PC-9 (cell line): Measurements from ENCODE around the gene COL5A3. TPM values are rescaled to one million over a fixed set of nuclear protein-coding genes. Genes with fewer than 3 reads are reported as not detected.

Experiments used
- BruUV-seq: library from RNA; stranded (reverse); fragments of 400-500 nt; replicated peaks from 2 replicates; lab custom pipeline; 2021; lab: Mats Ljungman, UMichigan
- CTCF ChIA-PET: fragments of 300-600 bp; sonication (Branson Sonifier 250); formaldehyde crosslinking; loops from one replicate; lab custom pipeline; 2022; ENCODE audit warnings: antibody characterized with exemption; lab: Charles Lee
- POLR2A ChIA-PET: fragments of 300-600 bp; sonication (Branson Sonifier 250); formaldehyde crosslinking; loops from one replicate; lab custom pipeline; 2022; ENCODE audit warnings: antibody characterized with exemption; ENCODE audit not compliant: unreplicated experiment; lab: Charles Lee
- DNase-seq, 2 experiments: peaks; one replicate each; pipeline versions ENCODE4 v3.0.0 to v3.0.0-alpha.2; 2015 to 2022; ENCODE audit warnings: mixed read lengths in 1 of 2
- H2AFZ ChIP-seq: fragments of 200-600 bp; sonication (generic); 2 replicates; pipeline ENCODE4 v1.8.1; 2017; ENCODE audit warnings: antibody characterized with exemption
- H3F3A ChIP-seq: fragments of 200-600 bp; sonication (generic); 2 replicates; pipeline ENCODE4 v1.8.1; 2017; ENCODE audit warnings: antibody characterized with exemption, mild to moderate bottlenecking, low read depth; ENCODE audit not compliant: insufficient read depth
- H3K27ac ChIP-seq: fragments of 200-600 bp; sonication (generic); 2 replicates; pipeline ENCODE4 v1.6.1; 2016; ENCODE audit warnings: mixed run types
- H3K27me3 ChIP-seq: fragments of 200-600 bp; sonication (generic); 2 replicates; pipeline ENCODE4 v1.6.1; 2016; ENCODE audit warnings: low read depth, mixed run types; ENCODE audit not compliant: insufficient read depth
- H3K36me3 ChIP-seq: fragments of 200-600 bp; sonication (generic); 2 replicates; pipeline ENCODE4 v1.6.1; 2016; ENCODE audit warnings: low read depth, mixed run types
- H3K4me1 ChIP-seq: fragments of 200-600 bp; sonication (generic); replicated peaks from 2 replicates; pipeline ENCODE4 v1.6.1; 2016; ENCODE audit warnings: mixed run types; ENCODE audit not compliant: insufficient read depth
- H3K4me2 ChIP-seq: fragments of 200-600 bp; sonication (generic); 2 replicates; pipeline ENCODE4 v1.6.1; 2017; ENCODE audit warnings: mixed run types
- H3K4me3 ChIP-seq: fragments of 200-600 bp; sonication (generic); 2 replicates; pipeline ENCODE4 v1.6.1; 2016; ENCODE audit warnings: mixed run types
- H3K79me2 ChIP-seq: fragments of 200-600 bp; sonication (generic); 2 replicates; pipeline ENCODE4 v1.6.1; 2017; ENCODE audit warnings: low read depth, mixed run types
- H3K9me2 ChIP-seq: fragments of 200-600 bp; sonication (generic); 2 replicates; pipeline ENCODE4 v1.8.1; 2017; ENCODE audit warnings: mild to moderate bottlenecking; ENCODE audit not compliant: insufficient read depth
- H3K9me3 ChIP-seq: fragments of 200-600 bp; sonication (generic); 2 replicates; pipeline ENCODE4 v1.8.1; 2016; ENCODE audit warnings: low read depth; ENCODE audit not compliant: insufficient read depth
- H4K20me1 ChIP-seq: fragments of 200-600 bp; sonication (generic); 2 replicates; pipeline ENCODE4 v1.8.1; 2017; ENCODE audit not compliant: insufficient read depth
- CTCF ChIP-seq: fragments of 200-600 bp; sonication (generic); conservative IDR thresholded peaks from 2 replicates; pipeline ENCODE4 v1.6.1; 2017; ENCODE audit warnings: mixed run types, antibody characterized with exemption, mild to moderate bottlenecking, moderate library complexity
- EZH2 ChIP-seq: fragments of 200-600 bp; sonication (generic); IDR thresholded peaks from 2 replicates; pipeline ENCODE4 v1.8.0; 2017; ENCODE audit warnings: antibody characterized with exemption, low read depth
- intact Hi-C: fragments of 100-400 bp; cut with micrococcal nuclease; formaldehyde crosslinking; loops from one replicate; pipeline ENCODE4 v1.10.0; 2022; ENCODE audit not compliant: unreplicated experiment
- total RNA-seq: library from RNA; stranded (reverse); gene quantifications from 2 replicates; pipeline ENCODE4 v1.2.3, GENCODE V29; 2021

COL5A3 gene
- total RNA-seq, 1 experiment from 2014 or later, result not detected

- no peak overlapping the region for H3K4me2 ChIP-seq
- peak in 1 of 2 experiments; percentile 20 for DNase-seq
- H2AFZ ChIP-seq, result no peak overlapping the region
- no peaks in the 10 kb centered on the region for H3K36me3 ChIP-seq
- no peaks in the 10 kb centered on the region for H3K4me1 ChIP-seq
- no TSS peak for BruUV-seq
- CTCF ChIA-PET, result no interaction called here
- H3K27ac ChIP-seq, result no peak overlapping the region
- no peaks in the 10 kb centered on the region for H4K20me1 ChIP-seq
- intact Hi-C loops, result no loop called here
- H3K9me3 ChIP-seq, result no peaks in the 10 kb centered on the region
- no peak overlapping the region for H3K4me3 ChIP-seq
- H3K79me2 ChIP-seq, result no peaks in the 10 kb centered on the region
- no peaks in the 10 kb centered on the region for H3F3A ChIP-seq
- peaks cover 68% of the 10 kb centered on the region for H3K27me3 ChIP-seq
- no peak for TF ChIP-seq EZH2
- no peak for TF ChIP-seq CTCF
- H3K9me2 ChIP-seq, result no peaks in the 10 kb centered on the region; the same call in 1 of the 2 replicates
- POLR2A ChIA-PET, result no interaction called here
These were observed 38.2 kb downstream of the COL5A3 start for GRCh38 chr19:9972103-9972502.

- H3F3A ChIP-seq, result no peaks in the 10 kb centered on the region
- H2AFZ ChIP-seq, result no peak overlapping the region
- peaks cover 70% of the 10 kb centered on the region for H3K27me3 ChIP-seq
- POLR2A ChIA-PET, result no interaction called here
- no peak for TF ChIP-seq CTCF
- TF ChIP-seq EZH2, result no peak
- H3K36me3 ChIP-seq, result no peaks in the 10 kb centered on the region
- H3K9me2 ChIP-seq, result no peaks in the 10 kb centered on the region; the same call in 1 of the 2 replicates
- no peaks in the 10 kb centered on the region for H3K79me2 ChIP-seq
- no peaks in the 10 kb centered on the region for H3K9me3 ChIP-seq
- no peak overlapping the region for H3K4me3 ChIP-seq
- intact Hi-C loops, result no loop called here
- H4K20me1 ChIP-seq, result no peaks in the 10 kb centered on the region
- no peak overlapping the region for H3K4me2 ChIP-seq
- H3K4me1 ChIP-seq, result no peaks in the 10 kb centered on the region
- H3K27ac ChIP-seq, result no peak overlapping the region
- CTCF ChIA-PET, result no interaction called here
- BruUV-seq, result no TSS peak
- peak in 1 of 2 experiments; percentile 1 for DNase-seq
These were observed 39.0 kb downstream of the COL5A3 start for GRCh38 chr19:9971166-9971897.

GRCh38 chr19:9970481-9970880 lies 39.8 kb downstream of the COL5A3 start:
- H3K27ac ChIP-seq, result no peak overlapping the region
- H3K4me3 ChIP-seq, result no peak overlapping the region
- H3K4me1 ChIP-seq, result no peaks in the 10 kb centered on the region
- no peaks in the 10 kb centered on the region for H4K20me1 ChIP-seq
- CTCF ChIA-PET, result no interaction called here
- H3K79me2 ChIP-seq, result no peaks in the 10 kb centered on the region
- intact Hi-C loops, result no loop called here
- no TSS peak for BruUV-seq
- H3K9me2 ChIP-seq, result no peaks in the 10 kb centered on the region; the same call in 1 of the 2 replicates
- H2AFZ ChIP-seq, result no peak overlapping the region
- H3K9me3 ChIP-seq, result no peaks in the 10 kb centered on the region
- no peak overlapping the region for H3K4me2 ChIP-seq
- peaks cover 70% of the 10 kb centered on the region for H3K27me3 ChIP-seq
- H3F3A ChIP-seq, result no peaks in the 10 kb centered on the region
- no peak for DNase-seq
- H3K36me3 ChIP-seq, result no peaks in the 10 kb centered on the region
- POLR2A ChIA-PET, result no interaction called here
- no peak for TF ChIP-seq CTCF
- TF ChIP-seq EZH2, result no peak
